Caco-2 (cell line): ENCODE results near the gene SSX2IP. TPM values are rescaled to one million over a fixed set of nuclear protein-coding genes. Genes with fewer than 3 reads are reported as not detected.

Experiments used
- BruUV-seq: library from RNA; stranded (reverse); fragments of 400-500 nt; replicated peaks from 2 replicates; lab custom pipeline; 2021; lab: Mats Ljungman, UMichigan
- CTCF ChIA-PET: fragments of 300-600 bp; sonication (Branson Sonifier 250); formaldehyde crosslinking; loops from one replicate; lab custom pipeline; 2022; ENCODE audit warnings: antibody characterized with exemption; lab: Charles Lee
- POLR2A ChIA-PET: fragments of 300-600 bp; sonication (Branson Sonifier 250); formaldehyde crosslinking; loops from one replicate; lab custom pipeline; 2022; ENCODE audit warnings: antibody characterized with exemption; lab: Charles Lee
- DNase-seq, 2 experiments: peaks; one replicate each; pipeline versions ENCODE4 v3.0.0 to v3.0.0-alpha.2; 2020 to 2022
- H3K27me3 ChIP-seq: replicated peaks from 2 replicates; pipeline ENCODE4 v1.6.0; 2011; ENCODE audit warnings: low read length; ENCODE audit not compliant: control insufficient read depth, insufficient read depth
- H3K36me3 ChIP-seq: 2 replicates; pipeline ENCODE4 v1.5.1; 2011; ENCODE audit warnings: low read length; ENCODE audit not compliant: control insufficient read depth, insufficient read depth
- H3K4me1 ChIP-seq: fragments of 250-450 bp; sonication (Bioruptor Pico); 2 replicates; pipeline ENCODE4 v1.5.1; 2020; ENCODE audit warnings: mild to moderate bottlenecking
- H3K4me3 ChIP-seq: 2 replicates; pipeline ENCODE4 v1.5.1; 2011; ENCODE audit warnings: low read depth, mild to moderate bottlenecking, control low read depth, low read length
- H3K9me3 ChIP-seq: fragments of 250-450 bp; sonication (Bioruptor Pico); 2 replicates; pipeline ENCODE4 v1.5.1; 2020; ENCODE audit warnings: mild to moderate bottlenecking, moderate library complexity
- H3K27ac Mint-ChIP-seq: one replicate; pipeline ENCODE4 v1.8.0; 2022; ENCODE audit warnings: mixed read lengths; ENCODE audit not compliant: unreplicated experiment
- H3K27me3 Mint-ChIP-seq: one replicate; pipeline ENCODE4 v1.8.0; 2022; ENCODE audit warnings: mixed read lengths; ENCODE audit not compliant: insufficient read depth, unreplicated experiment
- H3K36me3 Mint-ChIP-seq: one replicate; pipeline ENCODE4 v1.8.0; 2022; ENCODE audit warnings: mild to moderate bottlenecking, mixed read lengths; ENCODE audit not compliant: insufficient read depth, unreplicated experiment
- H3K4me1 Mint-ChIP-seq: one replicate; pipeline ENCODE4 v1.8.0; 2022; ENCODE audit warnings: low read depth, mixed read lengths; ENCODE audit not compliant: unreplicated experiment
- H3K4me3 Mint-ChIP-seq: one replicate; pipeline ENCODE4 v1.8.0; 2022; ENCODE audit warnings: mild to moderate bottlenecking, moderate library complexity, mixed read lengths; ENCODE audit not compliant: unreplicated experiment
- H3K9me3 Mint-ChIP-seq: one replicate; pipeline ENCODE4 v1.8.0; 2022; ENCODE audit warnings: mixed read lengths; ENCODE audit not compliant: unreplicated experiment
- CTCF ChIP-seq, 2 experiments: fragments of 200-600 bp in 1 of 2; IDR thresholded peaks; 1 replicate in 1 of 2; 2 replicates in 1 of 2; pipeline versions ENCODE4 v1.5.1 to v1.8.0; 2011 to 2022; ENCODE audit warnings: antibody characterized with exemption in 1 of 2, control low read depth in 1 of 2, inconsistent platforms in 1 of 2, low read depth in 1 of 2, low read length in 1 of 2, mild to moderate bottlenecking in 1 of 2, moderate library complexity in 1 of 2; ENCODE audit not compliant: insufficient read depth in 1 of 2, severe bottlenecking in 1 of 2, unreplicated experiment in 1 of 2
- intact Hi-C: fragments of 100-400 bp; cut with micrococcal nuclease; formaldehyde crosslinking; loops from one replicate; pipeline ENCODE4 v1.10.0; 2022; ENCODE audit not compliant: unreplicated experiment
- total RNA-seq: library from RNA; stranded (reverse); gene quantifications from 2 replicates; pipeline ENCODE4 v1.2.3, GENCODE V29; 2022

SSX2IP gene
- total RNA-seq, 1 experiment from 2014 or later: 15.3 TPM

GRCh38 chr1:84698151-84699110 is 8.2 kb upstream of the SSX2IP start:
- H3K36me3 ChIP-seq: no peaks in the 10 kb centered on the region
- intact Hi-C loops: no loop called here
- TF ChIP-seq CTCF (IDR thresholded peaks at IDR 0.05; ENCODE audit: insufficient read depth in 1 of 2, low read depth in 1 of 2, low read length in 1 of 2, severe bottlenecking in 1 of 2, unreplicated experiment in 1 of 2): no peak
- CTCF ChIA-PET: no interaction called here
- peaks cover 3% of the 10 kb centered on the region for H3K27me3 Mint-ChIP-seq
- H3K9me3 Mint-ChIP-seq: no peaks in the 10 kb centered on the region
- no TSS peak for BruUV-seq
- H3K4me3 ChIP-seq: no peak overlapping the region
- H3K27me3 ChIP-seq: no peaks in the 10 kb centered on the region
- H3K9me3 ChIP-seq: no peaks in the 10 kb centered on the region
- no peaks in the 10 kb centered on the region for H3K36me3 Mint-ChIP-seq
- no peak overlapping the region for H3K4me3 Mint-ChIP-seq
- H3K4me1 Mint-ChIP-seq: no peaks in the 10 kb centered on the region
- POLR2A ChIA-PET: no interaction called here
- no peaks in the 10 kb centered on the region for H3K4me1 ChIP-seq
- DNase-seq: no peak
- H3K27ac Mint-ChIP-seq: no peak overlapping the region

GRCh38 chr1:84693785-84694184 is 3.5 kb upstream of the SSX2IP start:
- Mint-ChIP-seq H3K27ac (no peak overlapping the region), H3K4me3 (no peak overlapping the region), H3K27me3 (no peaks in the 10 kb centered on the region), H3K9me3 (no peaks in the 10 kb centered on the region), H3K4me1 (peaks cover 15% of the 10 kb centered on the region), H3K36me3 (no peaks in the 10 kb centered on the region)
- no TSS peak for BruUV-seq
- no peaks in the 10 kb centered on the region for H3K9me3 ChIP-seq
- intact Hi-C loops: no loop called here
- H3K4me3 ChIP-seq: no peak overlapping the region
- H3K36me3 ChIP-seq: no peaks in the 10 kb centered on the region
- H3K4me1 ChIP-seq: peaks cover 2% of the 10 kb centered on the region
- DNase-seq: no peak
- H3K27me3 ChIP-seq: no peaks in the 10 kb centered on the region
- ChIA-PET POLR2A (no interaction called here), CTCF (no interaction called here)
- no peak for TF ChIP-seq CTCF (IDR thresholded peaks at IDR 0.05; ENCODE audit: insufficient read depth in 1 of 2, low read depth in 1 of 2, low read length in 1 of 2, severe bottlenecking in 1 of 2, unreplicated experiment in 1 of 2)

GRCh38 chr1:84693005-84693404 is 2.7 kb upstream of the SSX2IP start:
- no peak overlapping the region for H3K27ac Mint-ChIP-seq
- no peaks in the 10 kb centered on the region for H3K9me3 Mint-ChIP-seq
- Histone ChIP-seq H3K4me3 (no peak overlapping the region), H3K4me1 (peaks cover 6% of the 10 kb centered on the region), H3K27me3 (no peaks in the 10 kb centered on the region), H3K36me3 (no peaks in the 10 kb centered on the region), H3K9me3 (no peaks in the 10 kb centered on the region)
- peaks cover 17% of the 10 kb centered on the region for H3K4me1 Mint-ChIP-seq
- H3K27me3 Mint-ChIP-seq: no peaks in the 10 kb centered on the region
- POLR2A ChIA-PET: no interaction called here
- CTCF ChIA-PET: no interaction called here
- no TSS peak for BruUV-seq
- no peak for TF ChIP-seq CTCF (IDR thresholded peaks at IDR 0.05; ENCODE audit: insufficient read depth in 1 of 2, low read depth in 1 of 2, low read length in 1 of 2, severe bottlenecking in 1 of 2, unreplicated experiment in 1 of 2)
- H3K4me3 Mint-ChIP-seq: no peak overlapping the region
- H3K36me3 Mint-ChIP-seq: no peaks in the 10 kb centered on the region
- intact Hi-C loops: no loop called here
- DNase-seq: no peak
